Muscle of leg (tissue), 11 donors: ENCODE measurements around the gene DYNC1H1. TPM values are rescaled to one million over a fixed set of nuclear protein-coding genes. Genes with fewer than 3 reads are reported as not detected.
A peak's percentile ranks its signal among the peaks of the same experiment; 100 is the strongest.

ENCODE experiments used
- DNase-seq: peaks from one replicate; pipeline ENCODE4 v3.0.0; 2013
- H3K27ac ChIP-seq: one replicate; pipeline ENCODE4 v1.5.1; 2013; ENCODE audit warnings: mild to moderate bottlenecking, low read length, control low read depth
- H3K27me3 ChIP-seq: one replicate; pipeline ENCODE4 v1.6.1; 2013; ENCODE audit warnings: low read length; ENCODE audit not compliant: control insufficient read depth, insufficient read depth
- H3K36me3 ChIP-seq: one replicate; pipeline ENCODE4 v1.6.1; 2013; ENCODE audit warnings: low read length; ENCODE audit not compliant: control insufficient read depth, insufficient read depth
- H3K4me1 ChIP-seq: one replicate; pipeline ENCODE4 v1.6.1; 2013; ENCODE audit warnings: low read length; ENCODE audit not compliant: control insufficient read depth, insufficient read depth
- H3K4me3 ChIP-seq: one replicate; pipeline ENCODE4 v1.5.1; 2013; ENCODE audit warnings: low read length, control low read depth
- H3K9me3 ChIP-seq: replicated peaks from 2 replicates; pipeline ENCODE4 v1.6.1; 2013; ENCODE audit warnings: low read depth, low read length; ENCODE audit not compliant: control insufficient read depth
- WGBS: methylation state at CpG from one replicate; pipeline ENCODE4 v1.1.5; 2013; ENCODE audit warnings: missing lambda C conversion rate; ENCODE audit not compliant: insufficient coverage; 5-methylcytosine and 5-hydroxymethylcytosine counted together
- polyA plus RNA-seq, 8 donors: library from polyadenylated mRNA; unstranded; fragments of 120-200 nt; gene quantifications; one replicate each; pipeline versions ENCODE4 v1.2.1 to v1.2.3, GENCODE V29; 2013; ENCODE audit warnings: inconsistent platforms in 1 of 8, low replicate concordance in 1 of 8; ENCODE audit not compliant: insufficient read length in 8 of 8, insufficient read depth in 1 of 8
- total RNA-seq: library from RNA; stranded (reverse); fragments of 120-200 nt; gene quantifications from one replicate; pipeline ENCODE4 v1.2.4, GENCODE V29; 2013

Gene DYNC1H1
- total and polyA plus RNA-seq, 9 donors, result 205 to 348 (median 264) TPM

- Histone ChIP-seq H3K27me3 (no peaks in the 10 kb centered on the region), H3K9me3 (no peaks in the 10 kb centered on the region), H3K4me3 (no peak overlapping the region), H3K36me3 (peaks cover 84% of the 10 kb centered on the region), H3K27ac (no peak overlapping the region), H3K4me1 (no peaks in the 10 kb centered on the region)
- 83% methylated on average over 9 of the region's 13 CpGs for WGBS
- DNase-seq, result peak; percentile 71
Measured at GRCh38 chr14:102020058-102020971, 55.9 kb downstream of the DYNC1H1 start.

- Histone ChIP-seq H3K4me3 (no peak overlapping the region), H3K27ac (no peak overlapping the region), H3K36me3 (peaks cover 77% of the 10 kb centered on the region), H3K4me1 (no peaks in the 10 kb centered on the region), H3K9me3 (no peaks in the 10 kb centered on the region), H3K27me3 (no peaks in the 10 kb centered on the region)
- DNase-seq, result no peak
- WGBS, result 92% methylated on average over 8 of the region's 9 CpGs
Measured at GRCh38 chr14:102026934-102027333, 62.6 kb downstream of the DYNC1H1 start.

- 83% methylated on average over 1 of the region's 6 CpGs for WGBS
- no peak for DNase-seq
Measured at GRCh38 chr14:102027951-102028350, 63.6 kb downstream of the DYNC1H1 start.

GRCh38 chr14:102028733-102029132, 64.4 kb downstream of the DYNC1H1 start:
- Histone ChIP-seq H3K27me3 (no peaks in the 10 kb centered on the region), H3K36me3 (peaks cover 77% of the 10 kb centered on the region), H3K9me3 (no peaks in the 10 kb centered on the region), H3K27ac (no peak overlapping the region), H3K4me3 (no peak overlapping the region), H3K4me1 (no peaks in the 10 kb centered on the region)
- 78% methylated on average over 1 of the region's 3 CpGs for WGBS
- no peak for DNase-seq

More at GRCh38 chr14:102027951-102028350, 63.6 kb downstream of the DYNC1H1 start:
- Histone ChIP-seq H3K36me3 (peaks cover 77% of the 10 kb centered on the region), H3K27ac (no peak overlapping the region), H3K9me3 (no peaks in the 10 kb centered on the region), H3K4me1 (no peaks in the 10 kb centered on the region), H3K4me3 (no peak overlapping the region), H3K27me3 (no peaks in the 10 kb centered on the region)

- H3K27ac ChIP-seq, result no peak overlapping the region
- H3K4me3 ChIP-seq, result no peak overlapping the region
- no peak for DNase-seq
- no peaks in the 10 kb centered on the region for H3K9me3 ChIP-seq
- WGBS, result no CpG with 5 or more reads among the region's 2 CpGs
- no peaks in the 10 kb centered on the region for H3K4me1 ChIP-seq
- H3K36me3 ChIP-seq, result peaks cover 80% of the 10 kb centered on the region
- no peaks in the 10 kb centered on the region for H3K27me3 ChIP-seq
Measured at GRCh38 chr14:102029956-102030355, 65.6 kb downstream of the DYNC1H1 start.

GRCh38 chr14:102033241-102033640, 68.9 kb downstream of the DYNC1H1 start:
- no peak for DNase-seq
- no peak overlapping the region for H3K4me3 ChIP-seq
- no peaks in the 10 kb centered on the region for H3K9me3 ChIP-seq
- H3K27ac ChIP-seq, result no peak overlapping the region
- H3K4me1 ChIP-seq, result no peaks in the 10 kb centered on the region
- H3K36me3 ChIP-seq, result peaks cover 87% of the 10 kb centered on the region
- 93% methylated on average over 10 of the region's 13 CpGs for WGBS
- H3K27me3 ChIP-seq, result no peaks in the 10 kb centered on the region

GRCh38 chr14:102034301-102034700, 69.9 kb downstream of the DYNC1H1 start:
- WGBS, result 96% methylated on average over 11 of the region's 11 CpGs
- Histone ChIP-seq H3K27me3 (no peaks in the 10 kb centered on the region), H3K4me1 (no peaks in the 10 kb centered on the region), H3K9me3 (no peaks in the 10 kb centered on the region), H3K27ac (no peak overlapping the region), H3K36me3 (peaks cover 87% of the 10 kb centered on the region), H3K4me3 (no peak overlapping the region)
- DNase-seq, result no peak

GRCh38 chr14:102035914-102036313, 71.5 kb downstream of the DYNC1H1 start:
- no peaks in the 10 kb centered on the region for H3K9me3 ChIP-seq
- H3K36me3 ChIP-seq, result peaks cover 91% of the 10 kb centered on the region
- no peaks in the 10 kb centered on the region for H3K4me1 ChIP-seq
- 87% methylated on average over 8 of the region's 9 CpGs for WGBS
- H3K4me3 ChIP-seq, result no peak overlapping the region
- DNase-seq, result no peak
- no peaks in the 10 kb centered on the region for H3K27me3 ChIP-seq
- H3K27ac ChIP-seq, result no peak overlapping the region

GRCh38 chr14:102037686-102038085, 73.3 kb downstream of the DYNC1H1 start:
- H3K27me3 ChIP-seq, result no peaks in the 10 kb centered on the region
- no peaks in the 10 kb centered on the region for H3K9me3 ChIP-seq
- DNase-seq, result no peak
- 67% methylated on average over 1 of the region's 1 CpG for WGBS
- H3K4me3 ChIP-seq, result no peak overlapping the region
- H3K27ac ChIP-seq, result no peak overlapping the region
- H3K4me1 ChIP-seq, result no peaks in the 10 kb centered on the region
- peaks cover 96% of the 10 kb centered on the region for H3K36me3 ChIP-seq

- WGBS, result 98% methylated on average over 16 of the region's 16 CpGs
- Histone ChIP-seq H3K27ac (no peak overlapping the region), H3K27me3 (no peaks in the 10 kb centered on the region), H3K4me1 (no peaks in the 10 kb centered on the region), H3K9me3 (no peaks in the 10 kb centered on the region), H3K36me3 (peaks cover 96% of the 10 kb centered on the region), H3K4me3 (no peak overlapping the region)
- DNase-seq, result no peak
Measured at GRCh38 chr14:102039157-102039556, 74.8 kb downstream of the DYNC1H1 start.
